Measurements from ENCODE around the gene ATP8A2. TPM values are rescaled to one million over a fixed set of nuclear protein-coding genes. Genes with fewer than 3 reads are reported as not detected.

Gene ATP8A2
- total RNA-seq, 2 donors from 2014 or later: 0.10 to 0.64 TPM

GRCh38 chr13:25836574-25837336 is 465.0 kb downstream of the ATP8A2 start:
- Histone ChIP-seq H3K36me3 (no peaks in the 10 kb centered on the region), H3K27ac (no peak overlapping the region), H3K4me3 (no peak overlapping the region), H3K27me3 (no peaks in the 10 kb centered on the region), H3K9me3 (no peaks in the 10 kb centered on the region), H3K9ac (ENCODE audit: low read depth in 2 of 2, low read length in 2 of 2) (no peak overlapping the region), H3K4me1 (no peaks in the 10 kb centered on the region)
- TF ChIP-seq, protein P1, sequence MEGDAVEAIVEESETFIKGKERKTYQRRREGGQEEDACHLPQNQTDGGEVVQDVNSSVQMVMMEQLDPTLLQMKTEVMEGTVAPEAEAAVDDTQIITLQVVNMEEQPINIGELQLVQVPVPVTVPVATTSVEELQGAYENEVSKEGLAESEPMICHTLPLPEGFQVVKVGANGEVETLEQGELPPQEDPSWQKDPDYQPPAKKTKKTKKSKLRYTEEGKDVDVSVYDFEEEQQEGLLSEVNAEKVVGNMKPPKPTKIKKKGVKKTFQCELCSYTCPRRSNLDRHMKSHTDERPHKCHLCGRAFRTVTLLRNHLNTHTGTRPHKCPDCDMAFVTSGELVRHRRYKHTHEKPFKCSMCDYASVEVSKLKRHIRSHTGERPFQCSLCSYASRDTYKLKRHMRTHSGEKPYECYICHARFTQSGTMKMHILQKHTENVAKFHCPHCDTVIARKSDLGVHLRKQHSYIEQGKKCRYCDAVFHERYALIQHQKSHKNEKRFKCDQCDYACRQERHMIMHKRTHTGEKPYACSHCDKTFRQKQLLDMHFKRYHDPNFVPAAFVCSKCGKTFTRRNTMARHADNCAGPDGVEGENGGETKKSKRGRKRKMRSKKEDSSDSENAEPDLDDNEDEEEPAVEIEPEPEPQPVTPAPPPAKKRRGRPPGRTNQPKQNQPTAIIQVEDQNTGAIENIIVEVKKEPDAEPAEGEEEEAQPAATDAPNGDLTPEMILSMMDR (IDR thresholded peaks at IDR 0.05): no peak
- DNase-seq: no peak
- intact Hi-C loops (cut with DNase I): no loop called here

- intact Hi-C loops (cut with DNase I): no loop called here
- no peaks in the 10 kb centered on the region for H3K36me3 ChIP-seq
Measured at GRCh38 chr13:25839371-25839770, 467.6 kb downstream of the ATP8A2 start.

GRCh38 chr13:25840261-25840660 is 468.5 kb downstream of the ATP8A2 start:
- no peak for DNase-seq
- H3K4me3 ChIP-seq: no peak overlapping the region
- H3K4me1 ChIP-seq: no peaks in the 10 kb centered on the region
- no peaks in the 10 kb centered on the region for H3K27me3 ChIP-seq
- no peaks in the 10 kb centered on the region for H3K9me3 ChIP-seq
- no peak overlapping the region for H3K27ac ChIP-seq
- H3K9ac ChIP-seq (ENCODE audit: low read depth in 2 of 2, low read length in 2 of 2): no peak overlapping the region
- H3K36me3 ChIP-seq: no peaks in the 10 kb centered on the region
- intact Hi-C loops (cut with DNase I): no loop called here
- TF ChIP-seq, protein P1 (IDR thresholded peaks at IDR 0.05): no peak

More at GRCh38 chr13:25839371-25839770, 467.6 kb downstream of the ATP8A2 start:
- Histone ChIP-seq H3K4me3 (no peak overlapping the region), H3K4me1 (no peaks in the 10 kb centered on the region), H3K27ac (no peak overlapping the region), H3K27me3 (no peaks in the 10 kb centered on the region), H3K9me3 (no peaks in the 10 kb centered on the region), H3K9ac (ENCODE audit: low read depth in 2 of 2, low read length in 2 of 2) (no peak overlapping the region)
- TF ChIP-seq, protein P1 (IDR thresholded peaks at IDR 0.05): no peak
- DNase-seq: no peak

DNA sequence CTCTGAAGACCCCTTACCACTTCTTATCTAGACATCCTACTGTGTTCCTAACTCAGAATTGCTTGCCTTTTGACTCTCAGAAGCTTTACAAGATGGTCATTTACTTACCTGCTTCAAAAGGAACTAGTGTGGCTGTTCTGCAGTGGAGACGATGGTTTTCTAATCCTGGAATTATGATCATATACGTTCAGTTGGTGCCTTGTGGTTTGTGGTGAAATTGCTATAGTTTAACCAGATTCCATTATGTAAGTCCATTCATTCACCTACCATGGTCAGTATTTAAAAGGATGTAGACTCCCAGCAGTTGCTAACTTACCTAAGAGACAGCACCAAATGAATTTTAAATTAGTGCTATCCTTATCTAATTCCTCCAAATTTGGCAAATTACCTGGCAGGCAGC is 469.2 kb downstream of the ATP8A2 start:
- intact Hi-C loops (cut with DNase I): no loop called here
- Histone ChIP-seq H3K27ac (no peak overlapping the region), H3K36me3 (no peaks in the 10 kb centered on the region), H3K4me3 (no peak overlapping the region), H3K9me3 (no peaks in the 10 kb centered on the region), H3K9ac (ENCODE audit: low read depth in 2 of 2, low read length in 2 of 2) (no peak overlapping the region), H3K27me3 (no peaks in the 10 kb centered on the region), H3K4me1 (no peaks in the 10 kb centered on the region)
- no peak for DNase-seq
- TF ChIP-seq, protein P1 (IDR thresholded peaks at IDR 0.05): no peak

- Histone ChIP-seq H3K4me1 (no peaks in the 10 kb centered on the region), H3K9ac (ENCODE audit: low read depth in 2 of 2, low read length in 2 of 2) (no peak overlapping the region), H3K9me3 (no peaks in the 10 kb centered on the region), H3K36me3 (no peaks in the 10 kb centered on the region), H3K27me3 (no peaks in the 10 kb centered on the region), H3K27ac (no peak overlapping the region), H3K4me3 (no peak overlapping the region)
- no peak for DNase-seq
- TF ChIP-seq, protein P1 (IDR thresholded peaks at IDR 0.05): no peak
- intact Hi-C loops (cut with DNase I): no loop called here
Measured at GRCh38 chr13:25843692-25844091, 471.9 kb downstream of the ATP8A2 start.
